PC-3 (cell line): ENCODE measurements around the gene ASCL2. TPM values are rescaled to one million over a fixed set of nuclear protein-coding genes. Genes with fewer than 3 reads are reported as not detected.

Experiments
- ATAC-seq: fragments of 200-7000 bp; cut with Tn5 transposase; 2 replicates; pipeline ENCODE4 v1.9.1; 2020; ENCODE audit warnings: mild to moderate bottlenecking, moderate library complexity
- BruUV-seq: library from RNA; stranded (reverse); fragments of 400-500 nt; replicated peaks from 2 replicates; lab custom pipeline; 2021; lab: Mats Ljungman, UMichigan
- CTCF ChIA-PET: fragments of 300-600 bp; sonication (Branson Sonifier 250); formaldehyde crosslinking; loops from one replicate; lab custom pipeline; 2022; ENCODE audit warnings: antibody characterized with exemption; lab: Charles Lee
- POLR2A ChIA-PET: fragments of 300-600 bp; sonication (Branson Sonifier 250); formaldehyde crosslinking; loops from one replicate; lab custom pipeline; 2022; ENCODE audit warnings: antibody characterized with exemption; ENCODE audit not compliant: unreplicated experiment; lab: Charles Lee
- DNase-seq: peaks from one replicate; pipeline ENCODE4 v3.0.0-alpha.2; 2015
- H2AFZ ChIP-seq: fragments of 300-600 bp; sonication (generic); 2 replicates; pipeline ENCODE4 v1.6.0; 2016; ENCODE audit warnings: antibody characterized with exemption, low read length
- H3F3A ChIP-seq: fragments of 300-600 bp; sonication (generic); one replicate; pipeline ENCODE4 v1.6.0; 2017; ENCODE audit warnings: antibody characterized with exemption, low read length, control low read depth, mild to moderate bottlenecking; ENCODE audit not compliant: unreplicated experiment
- H3K27ac ChIP-seq: fragments of 300-600 bp; sonication (generic); 2 replicates; pipeline ENCODE4 v1.5.1; 2016; ENCODE audit warnings: mild to moderate bottlenecking, low read length
- H3K27me3 ChIP-seq: fragments of 300-600 bp; sonication (generic); 2 replicates; pipeline ENCODE4 v1.6.1; 2016; ENCODE audit warnings: low read length, mixed read lengths
- H3K36me3 ChIP-seq: fragments of 300-600 bp; sonication (generic); 2 replicates; pipeline ENCODE4 v1.6.1; 2016; ENCODE audit warnings: low read depth, mixed run types, low read length, mixed read lengths
- H3K4me1 ChIP-seq: fragments of 300-600 bp; sonication (generic); 2 replicates; pipeline ENCODE4 v1.5.1; 2016; ENCODE audit warnings: low read length; ENCODE audit not compliant: insufficient read depth
- H3K4me2 ChIP-seq: fragments of 300-600 bp; sonication (generic); 2 replicates; pipeline ENCODE4 v1.6.0; 2016; ENCODE audit warnings: low read length
- H3K4me3 ChIP-seq: fragments of 300-600 bp; sonication (generic); 2 replicates; pipeline ENCODE4 v1.5.1; 2016; ENCODE audit warnings: mild to moderate bottlenecking, low read length, mixed read lengths
- H3K79me2 ChIP-seq: fragments of 300-600 bp; sonication (generic); 2 replicates; pipeline ENCODE4 v1.6.1; 2017; ENCODE audit warnings: low read length, mixed read lengths
- H3K9ac ChIP-seq: fragments of 300-600 bp; sonication (generic); 2 replicates; pipeline ENCODE4 v1.6.0; 2016; ENCODE audit warnings: mild to moderate bottlenecking, low read length
- H3K9me2 ChIP-seq: fragments of 300-600 bp; sonication (generic); replicated peaks from 2 replicates; pipeline ENCODE4 v1.6.1; 2016; ENCODE audit warnings: mixed run types, low read length, mixed read lengths
- H3K9me3 ChIP-seq: fragments of 300-600 bp; sonication (generic); 2 replicates; pipeline ENCODE4 v1.6.1; 2016; ENCODE audit warnings: low read length, mixed read lengths
- H4K20me1 ChIP-seq: fragments of 300-600 bp; sonication (generic); 2 replicates; pipeline ENCODE4 v1.6.1; 2016; ENCODE audit warnings: low read length, mixed read lengths
- CTCF ChIP-seq: fragments of 300-600 bp; sonication (generic); conservative IDR thresholded peaks from 2 replicates; pipeline ENCODE4 v1.5.1; 2017; ENCODE audit warnings: antibody characterized with exemption, low read depth, mild to moderate bottlenecking, low read length
- EZH2 ChIP-seq: fragments of 300-600 bp; sonication (generic); IDR thresholded peaks from one replicate; pipeline ENCODE4 v1.6.1; 2017; ENCODE audit warnings: antibody characterized with exemption, mild to moderate bottlenecking, low read length; ENCODE audit not compliant: unreplicated experiment
- EZH2phosphoT487 ChIP-seq: fragments of 300-600 bp; sonication (generic); IDR thresholded peaks from 2 replicates; pipeline ENCODE4 v1.6.1; 2018; ENCODE audit warnings: mild to moderate bottlenecking, antibody characterized with exemption, low read length, borderline replicate concordance
- intact Hi-C: fragments of 100-400 bp; cut with micrococcal nuclease; formaldehyde crosslinking; loops from 2 replicates; pipeline ENCODE4 v1.9.0; 2023
- total RNA-seq: library from RNA; depleted of rRNA; stranded (reverse); fragments of >200 nt; gene quantifications from 2 replicates; pipeline ENCODE4 v1.2.3, GENCODE V29; 2014

The ASCL2 gene
- total RNA-seq, 1 experiment from 2014 or later, result 1.1 TPM

- no peak overlapping the region for H2AFZ ChIP-seq
- H3K9ac ChIP-seq, result no peak overlapping the region
- no peak for DNase-seq
- H3K36me3 ChIP-seq, result no peaks in the 10 kb centered on the region
- no peaks in the 10 kb centered on the region for H3F3A ChIP-seq
- no TSS peak for BruUV-seq
- TF ChIP-seq CTCF, result no peak
- no peak for TF ChIP-seq EZH2phosphoT487
- no peak for TF ChIP-seq EZH2
- 0 out of 2 replicates have a peak, but pooled peaks cover 4% of the 10 kb centered on the region for H3K27me3 ChIP-seq
- CTCF ChIA-PET, result no interaction called here
- no peaks in the 10 kb centered on the region for H4K20me1 ChIP-seq
- H3K27ac ChIP-seq, result no peak overlapping the region
- H3K4me2 ChIP-seq, result no peak overlapping the region
- no peak for ATAC-seq
- H3K79me2 ChIP-seq, result no peaks in the 10 kb centered on the region
- H3K4me3 ChIP-seq, result no peak overlapping the region
- H3K9me3 ChIP-seq, result no peaks in the 10 kb centered on the region
- H3K9me2 ChIP-seq, result no peaks in the 10 kb centered on the region
- intact Hi-C loops, result no loop called here
- POLR2A ChIA-PET, result no interaction called here
- no peaks in the 10 kb centered on the region; the same call in 1 of the 2 replicates for H3K4me1 ChIP-seq
Observed at GRCh38 chr11:2267306-2267850, 3.0 kb downstream of the ASCL2 start.

DNA sequence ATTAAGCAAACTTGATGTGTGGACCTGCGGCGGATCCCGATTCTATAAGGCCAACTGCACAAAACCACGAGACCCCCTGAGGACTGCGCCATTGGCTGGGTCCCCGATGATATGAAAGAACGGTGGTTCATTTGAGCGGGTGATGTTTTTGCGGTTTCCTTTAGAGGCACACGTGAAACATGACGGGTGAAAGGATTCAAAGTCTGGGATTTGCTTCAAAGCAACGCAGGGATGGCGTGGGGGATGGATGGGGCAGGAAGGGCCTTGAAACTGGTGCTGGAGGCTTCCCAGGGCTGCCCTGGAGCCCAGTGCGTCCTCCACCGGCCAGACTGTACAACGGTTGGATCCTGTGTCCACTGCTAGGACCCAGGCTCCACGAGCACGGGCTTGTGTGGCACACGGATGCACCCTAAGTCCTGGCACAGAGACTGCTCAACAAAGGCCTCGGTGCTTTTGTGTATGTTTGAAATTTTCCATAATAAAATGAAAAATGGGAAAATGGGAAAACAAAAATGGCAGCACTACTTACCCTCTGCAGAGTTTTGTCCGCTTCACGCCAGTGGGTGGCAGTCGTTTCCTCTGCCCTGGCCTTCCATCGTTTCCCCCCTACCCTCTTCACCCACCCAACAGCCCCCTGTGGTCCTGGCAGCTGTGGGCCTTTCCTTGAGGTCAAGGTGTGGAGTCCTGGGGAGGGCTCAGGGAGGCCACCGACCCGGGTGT is 3.6 kb downstream of the ASCL2 start:
- 0 out of 2 replicates have a peak, but pooled peaks cover 4% of the 10 kb centered on the region for H3K27me3 ChIP-seq
- DNase-seq, result no peak
- H4K20me1 ChIP-seq, result no peaks in the 10 kb centered on the region
- H3K4me3 ChIP-seq, result no peak overlapping the region
- no peak overlapping the region for H2AFZ ChIP-seq
- no peak for TF ChIP-seq CTCF
- no peaks in the 10 kb centered on the region for H3K9me2 ChIP-seq
- no peaks in the 10 kb centered on the region for H3K9me3 ChIP-seq
- H3K79me2 ChIP-seq, result no peaks in the 10 kb centered on the region
- no peak overlapping the region for H3K4me2 ChIP-seq
- no TSS peak for BruUV-seq
- CTCF ChIA-PET, result no interaction called here
- no peak for ATAC-seq
- intact Hi-C loops, result no loop called here
- H3K9ac ChIP-seq, result no peak overlapping the region
- H3K36me3 ChIP-seq, result no peaks in the 10 kb centered on the region
- no peak overlapping the region for H3K27ac ChIP-seq
- no peaks in the 10 kb centered on the region for H3F3A ChIP-seq
- POLR2A ChIA-PET, result no interaction called here
- no peaks in the 10 kb centered on the region; the same call in 1 of the 2 replicates for H3K4me1 ChIP-seq

GRCh38 chr11:2265854-2266585 is 4.4 kb downstream of the ASCL2 start:
- intact Hi-C loops, result no loop called here
- no peaks in the 10 kb centered on the region for H3K9me3 ChIP-seq
- TF ChIP-seq EZH2phosphoT487 (no peak), EZH2 (no peak), CTCF (no peak)
- no peak overlapping the region for H3K4me3 ChIP-seq
- ChIA-PET POLR2A (no interaction called here), CTCF (no interaction called here)
- no peaks in the 10 kb centered on the region for H4K20me1 ChIP-seq
- H3K79me2 ChIP-seq, result no peaks in the 10 kb centered on the region
- ATAC-seq (no peak), DNase-seq (no peak)
- no peaks in the 10 kb centered on the region for H3K36me3 ChIP-seq
- no peak overlapping the region for H3K4me2 ChIP-seq
- H2AFZ ChIP-seq, result no peak overlapping the region
- no peak overlapping the region for H3K9ac ChIP-seq
- H3K9me2 ChIP-seq, result no peaks in the 10 kb centered on the region
- no peak overlapping the region for H3K27ac ChIP-seq
- no peaks in the 10 kb centered on the region for H3F3A ChIP-seq
- H3K27me3 ChIP-seq, result 0 out of 2 replicates have a peak, but pooled peaks cover 4% of the 10 kb centered on the region
- no TSS peak for BruUV-seq
- no peaks in the 10 kb centered on the region; the same call in 1 of the 2 replicates for H3K4me1 ChIP-seq
